HepG2 (cell line): ENCODE measurements around the gene INSIG2. TPM values are rescaled to one million over a fixed set of nuclear protein-coding genes. Genes with fewer than 3 reads are reported as not detected.
A peak's percentile ranks its signal among the peaks of the same experiment; 100 is the strongest.

ENCODE experiments used
- ATAC-seq: fragments of 200-7000 bp; cut with Tn5 transposase; 3 replicates; pipeline ENCODE4 v1.9.1; 2020; ENCODE audit warnings: mild to moderate bottlenecking, moderate library complexity
- BruUV-seq: library from RNA; stranded (reverse); fragments of 400-500 nt; replicated peaks from 2 replicates; lab custom pipeline; 2021; lab: Mats Ljungman, UMichigan
- CTCF ChIA-PET: fragments of 300-600 bp; formaldehyde crosslinking; extraction: SDS; loops from one replicate; lab custom pipeline; 2021; ENCODE audit warnings: low total read pairs, inconsistent platforms, low intra/inter-chr PET ratio; lab: Yijun Ruan, JAX
- POLR2A ChIA-PET: fragments of 350-600 bp; sonication (Branson Sonifier 250); formaldehyde crosslinking; loops from one replicate; lab custom pipeline; 2020; ENCODE audit warnings: antibody characterized with exemption, inconsistent platforms; lab: Yijun Ruan, JAX
- DNase-seq: peaks from one replicate; pipeline ENCODE4 v3.0.0-alpha.2; 2015; ENCODE audit warnings: low spot score
- FAIRE-seq: peaks from 3 replicates; lab custom pipeline; 2011; peaks lifted over from hg19 to GRCh38; lab: Jason Lieb, UNC
- H2AFZ ChIP-seq: one replicate; pipeline ENCODE4 v1.6.1; 2011; ENCODE audit warnings: low read length, inconsistent platforms
- H3K27ac ChIP-seq: fragments of 300-600 bp; 3 replicates; pipeline ENCODE4 v1.8.0; 2011; ENCODE audit warnings: mixed run types, mild to moderate bottlenecking, mixed read lengths, low read length, inconsistent platforms; ENCODE audit not compliant: insufficient read depth; ENCODE audit errors: extremely low read length
- H3K27me3 ChIP-seq, 2 experiments: fragments of 200-600 bp in 1 of 2; 2 replicates in 1 of 2; 3 replicates in 1 of 2; pipeline versions ENCODE4 v1.6.0 to v1.8.0; 2011; ENCODE audit warnings: low read length in 2 of 2, mild to moderate bottlenecking in 2 of 2, moderate library complexity in 2 of 2, inconsistent platforms in 1 of 2; ENCODE audit not compliant: insufficient read depth in 2 of 2, control insufficient read depth in 1 of 2
- H3K36me3 ChIP-seq, 2 experiments: fragments of 200-600 bp in 1 of 2; replicated peaks in 1 of 2; 2 replicates in 1 of 2; 3 replicates in 1 of 2; pipeline versions ENCODE4 v1.5.1 to v1.8.0; 2011; ENCODE audit warnings: low read length in 2 of 2, inconsistent platforms in 1 of 2; ENCODE audit not compliant: insufficient read depth in 2 of 2, control insufficient read depth in 1 of 2
- H3K4me1 ChIP-seq: 2 replicates; pipeline ENCODE4 v1.5.1; 2012; ENCODE audit warnings: low read length, inconsistent platforms; ENCODE audit not compliant: insufficient read depth
- H3K4me2 ChIP-seq: 2 replicates; pipeline ENCODE4 v1.6.0; 2011; ENCODE audit warnings: low read depth, low read length, inconsistent platforms
- H3K4me3 ChIP-seq, 3 experiments: fragments of 200-600 bp in 1 of 3; sonication (generic), shearing (Covaris generic) in 1 of 3; replicated peaks in 1 of 3; 2 replicates each; pipeline ENCODE4 v1.5.1; 2011 to 2016; ENCODE audit warnings: low read length in 3 of 3, inconsistent platforms in 2 of 3, low read depth in 2 of 3, mild to moderate bottlenecking in 2 of 3, control low read depth in 1 of 3, mixed read lengths in 1 of 3; ENCODE audit not compliant: insufficient read depth in 1 of 3
- H3K79me2 ChIP-seq: one replicate; pipeline ENCODE4 v1.6.1; 2011; ENCODE audit warnings: low read length, inconsistent platforms; ENCODE audit not compliant: insufficient read depth
- H3K9ac ChIP-seq: 2 replicates; pipeline ENCODE4 v1.6.0; 2011; ENCODE audit warnings: mild to moderate bottlenecking, low read depth, low read length, inconsistent platforms; ENCODE audit not compliant: insufficient read depth
- H3K9me3 ChIP-seq: 2 replicates; pipeline ENCODE4 v1.5.1; 2012; ENCODE audit warnings: mild to moderate bottlenecking, low read length
- H4K20me1 ChIP-seq: 2 replicates; pipeline ENCODE4 v1.6.0; 2011; ENCODE audit warnings: inconsistent platforms, mild to moderate bottlenecking, low read length, moderate library complexity; ENCODE audit not compliant: insufficient read depth
- ERF ChIP-seq: IDR thresholded peaks from 2 replicates; pipeline ENCODE4 v1.6.1; 2018; ENCODE audit warnings: missing biosample characterization, missing genetic modification reagents
- FOSL2 ChIP-seq: sonication (generic); formaldehyde crosslinking; IDR thresholded peaks from 2 replicates; pipeline ENCODE4 v1.4.0; 2020; ENCODE audit warnings: missing genetic modification reagents
- FOXO1 ChIP-seq: sonication (generic); formaldehyde crosslinking; IDR thresholded peaks from 2 replicates; pipeline ENCODE4 v1.4.0; 2020; ENCODE audit warnings: missing genetic modification reagents
- HDAC2 ChIP-seq: sonication (generic); formaldehyde crosslinking; IDR thresholded peaks from 2 replicates; pipeline ENCODE4 v1.4.0; 2020; ENCODE audit warnings: missing genetic modification reagents
- KDM5A ChIP-seq: fragments of 200-600 bp; sonication (generic); IDR thresholded peaks from 2 replicates; pipeline ENCODE4 v1.7.0; 2018; ENCODE audit warnings: antibody characterized with exemption, mild to moderate bottlenecking, low read length, borderline replicate concordance
- KDM6A ChIP-seq: IDR thresholded peaks from 2 replicates; pipeline ENCODE4 v1.6.1; 2016; ENCODE audit warnings: low read depth
- NR2F2 ChIP-seq: IDR thresholded peaks from 2 replicates; pipeline ENCODE4 v1.6.1; 2012; ENCODE audit warnings: low read depth, inconsistent platforms, borderline replicate concordance
- SALL1 ChIP-seq: sonication (generic); formaldehyde crosslinking; IDR thresholded peaks from 2 replicates; pipeline ENCODE4 v1.8.0; 2022; ENCODE audit warnings: mild to moderate bottlenecking, missing genetic modification reagents
- SIX1 ChIP-seq: sonication (generic); formaldehyde crosslinking; IDR thresholded peaks from 2 replicates; pipeline ENCODE4 v1.4.0; 2020; ENCODE audit warnings: missing genetic modification reagents, borderline replicate concordance
- SMAD3 ChIP-seq: sonication (generic); formaldehyde crosslinking; IDR thresholded peaks from 2 replicates; pipeline ENCODE4 v1.4.0; 2020; ENCODE audit warnings: missing genetic modification reagents
- SOX6 ChIP-seq, 2 experiments: fragments of 450-650 bp in 1 of 2; sonication (generic) in 1 of 2; formaldehyde crosslinking in 1 of 2; IDR thresholded peaks; 2 replicates each; pipeline versions ENCODE4 v1.4.0 to v1.6.1; 2017 to 2020; ENCODE audit warnings: antibody characterized with exemption in 1 of 2, mild to moderate bottlenecking in 1 of 2, missing genetic modification reagents in 1 of 2
- THAP11 ChIP-seq: IDR thresholded peaks from 2 replicates; pipeline ENCODE4 v1.6.1; 2016; ENCODE audit warnings: missing biosample characterization, missing genetic modification reagents
- THYN1 ChIP-seq: sonication (generic); formaldehyde crosslinking; IDR thresholded peaks from 2 replicates; pipeline ENCODE4 v1.8.1; 2023; ENCODE audit warnings: low read depth, mild to moderate bottlenecking, moderate library complexity, missing genetic modification reagents, borderline replicate concordance
- ZNF329 ChIP-seq: sonication (generic); formaldehyde crosslinking; IDR thresholded peaks from 2 replicates; pipeline ENCODE4 v1.9.0; 2021; ENCODE audit warnings: low read depth, mild to moderate bottlenecking, missing genetic modification reagents
- ZNF781 ChIP-seq: sonication (generic); formaldehyde crosslinking; IDR thresholded peaks from 2 replicates; pipeline ENCODE4 v1.5.1; 2020; ENCODE audit warnings: borderline replicate concordance, mild to moderate bottlenecking, missing genetic modification reagents; ENCODE audit errors: not compliant biosample characterization
- ZSCAN21 ChIP-seq: sonication (generic); formaldehyde crosslinking; IDR thresholded peaks from 2 replicates; pipeline ENCODE4 v1.8.0; 2022; ENCODE audit warnings: mild to moderate bottlenecking, missing genetic modification reagents, moderate library complexity, borderline replicate concordance
- WGBS: methylation state at CpG from one replicate; pipeline ENCODE4 v1.1.6; 2017; ENCODE audit warnings: low lambda C conversion rate; 5-methylcytosine and 5-hydroxymethylcytosine counted together
- in situ Hi-C: cut with HindIII; loops from 2 replicates; pipeline ENCODE4 v1.10.0; 2017; ENCODE audit warnings: low pct_unique_long_range_greater_than_20kb; ENCODE audit not compliant: extremely low pct_ligation_motif_present
- intact Hi-C: fragments of 100-400 bp; cut with micrococcal nuclease; formaldehyde crosslinking; loops from one replicate; pipeline ENCODE4 v1.10.0; 2022; ENCODE audit not compliant: unreplicated experiment
- polyA plus RNA-seq, 8 experiments: library from polyadenylated mRNA; depleted of rRNA in 3 of 8; stranded (reverse) in 7 of 8; unstranded in 1 of 8; fragments of >200 nt; fragmentation: Illumina TruSeq in 4 of 8; extraction: Trizol in 4 of 8; gene quantifications; 2 replicates each; pipeline versions ENCODE4 v1.2.1 to v1.2.3, GENCODE V29; 2011 to 2016; ENCODE audit warnings: low read depth in 4 of 8, missing spikeins in 1 of 8, mixed read lengths in 1 of 8; ENCODE audit not compliant: insufficient read depth in 1 of 8
- total RNA-seq, 5 experiments: library from RNA; depleted of rRNA; stranded (reverse); fragments of >200 nt; fragmentation: Illumina TruSeq; extraction: Trizol; gene quantifications; 2 replicates each; pipeline ENCODE4 v1.2.3, GENCODE V29; 2016; ENCODE audit warnings: low read depth in 1 of 5
- TF ChIP-seq, protein P1 (sequence below): sonication (generic); formaldehyde crosslinking; IDR thresholded peaks from 2 replicates; pipeline ENCODE4 v1.5.1; 2020; ENCODE audit warnings: missing genetic modification reagents, mild to moderate bottlenecking, borderline replicate concordance
- TF ChIP-seq, protein P2 (sequence below): IDR thresholded peaks from 2 replicates; pipeline ENCODE4 v1.6.1; 2016

The INSIG2 gene
- total and polyA plus RNA-seq, 2 of the 13 experiments (the other 11 are each of a cell fraction or from before 2014, with no cell fraction given): 73.5 to 481 TPM

GRCh38 chr2:118086024-118086633 lies 2.1 kb upstream of the INSIG2 start (continued):
- 0 out of 2 replicates have a peak, but pooled peaks have one; percentile 19 for TF ChIP-seq KDM5A
- peak; percentile 21; the same call in 1 of the 2 replicates for TF ChIP-seq HDAC2 (CRISPR knock-in tag)
- TF ChIP-seq SMAD3 (CRISPR knock-in tag): 0 out of 2 replicates have a peak, but pooled peaks have one; percentile 29
- peak; percentile 30; the same call in 1 of the 2 replicates for TF ChIP-seq FOSL2 (CRISPR knock-in tag)

DNA sequence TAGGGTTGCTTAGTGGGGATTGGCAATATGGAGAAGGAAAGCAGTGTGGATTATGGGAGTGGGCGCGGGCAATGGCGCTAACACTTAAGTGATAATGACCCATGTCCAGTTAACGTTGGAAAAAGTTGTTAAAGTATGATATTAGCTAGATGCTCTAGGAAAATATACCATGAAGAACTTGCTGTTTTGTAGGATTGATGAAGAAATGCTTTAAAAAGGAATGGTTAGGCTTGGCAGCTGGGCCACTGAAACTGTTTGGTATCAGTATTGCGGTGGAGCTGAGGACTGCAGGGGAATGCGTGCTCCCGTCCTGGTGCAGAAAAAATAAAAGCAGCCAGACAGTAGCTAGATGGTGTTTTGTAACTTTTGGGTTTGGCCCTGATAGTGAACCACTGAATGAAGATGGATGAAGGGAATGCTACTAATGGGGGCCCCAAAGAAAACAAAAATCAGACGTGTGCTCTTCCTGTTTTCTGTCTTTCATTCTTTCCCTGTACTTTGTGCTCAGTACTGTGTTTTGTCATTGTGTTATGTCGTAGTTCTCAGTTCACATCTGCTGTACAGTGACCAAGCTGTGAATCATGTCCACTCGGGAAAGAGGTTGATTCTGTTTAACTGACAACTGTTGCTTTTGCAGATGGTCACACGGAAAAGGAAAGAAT lies 999 bp downstream of the INSIG2 start:
- H4K20me1 ChIP-seq: peaks cover 35% of the 10 kb centered on the region
- H3K27me3 ChIP-seq: no peaks in the 10 kb centered on the region; a peak in 1 of 5 replicates
- H3K9me3 ChIP-seq: no peaks in the 10 kb centered on the region
- peak; percentile 60 for ATAC-seq
- WGBS: under 1% methylated on average over 11 of the region's 11 CpGs
- peaks cover 1 to 2% of the 10 kb centered on the region in 2 experiments; a peak in 2 of 5 replicates for H3K36me3 ChIP-seq
- no peak for FAIRE-seq
- H3K27ac ChIP-seq: peak overlapping the region; percentile 69
- intact Hi-C loops: loop anchor here (1.0 to 2.0 kb wide), 2 partner anchors 29 to 42 kb away; no protein-coding TSS in a partner anchor
- in situ Hi-C loops: no loop called here
- peak overlapping the region; percentile 81 for H3K9ac ChIP-seq
- peak overlapping the region; percentile 79 to 91 (median 89) for H3K4me3 ChIP-seq
- no TSS peak for BruUV-seq
- POLR2A ChIA-PET: interaction anchor here (1.9 to 2.5 kb wide), 5 partner anchors 11 to 75 kb away, joined by 5 to 12 read pairs (median 8); partner anchors contain the start of gene CCDC93
- peaks cover 55% of the 10 kb centered on the region for H3K79me2 ChIP-seq
- H3K4me2 ChIP-seq: peak overlapping the region; percentile 82
- H2AFZ ChIP-seq: no peak overlapping the region
- peak; percentile 89 for DNase-seq
- CTCF ChIA-PET: no interaction called here
- H3K4me1 ChIP-seq: peaks cover 58% of the 10 kb centered on the region
- peak; percentile 47 for TF ChIP-seq SALL1 (CRISPR knock-in tag)
- TF ChIP-seq ZNF781 (CRISPR knock-in tag): peak; percentile 70
- peak; percentile 55 for TF ChIP-seq THAP11 (CRISPR knock-in tag)
- peak; percentile 85; the same call in 1 of the 2 replicates for TF ChIP-seq ZSCAN21 (CRISPR knock-in tag)
- TF ChIP-seq, protein P1, sequence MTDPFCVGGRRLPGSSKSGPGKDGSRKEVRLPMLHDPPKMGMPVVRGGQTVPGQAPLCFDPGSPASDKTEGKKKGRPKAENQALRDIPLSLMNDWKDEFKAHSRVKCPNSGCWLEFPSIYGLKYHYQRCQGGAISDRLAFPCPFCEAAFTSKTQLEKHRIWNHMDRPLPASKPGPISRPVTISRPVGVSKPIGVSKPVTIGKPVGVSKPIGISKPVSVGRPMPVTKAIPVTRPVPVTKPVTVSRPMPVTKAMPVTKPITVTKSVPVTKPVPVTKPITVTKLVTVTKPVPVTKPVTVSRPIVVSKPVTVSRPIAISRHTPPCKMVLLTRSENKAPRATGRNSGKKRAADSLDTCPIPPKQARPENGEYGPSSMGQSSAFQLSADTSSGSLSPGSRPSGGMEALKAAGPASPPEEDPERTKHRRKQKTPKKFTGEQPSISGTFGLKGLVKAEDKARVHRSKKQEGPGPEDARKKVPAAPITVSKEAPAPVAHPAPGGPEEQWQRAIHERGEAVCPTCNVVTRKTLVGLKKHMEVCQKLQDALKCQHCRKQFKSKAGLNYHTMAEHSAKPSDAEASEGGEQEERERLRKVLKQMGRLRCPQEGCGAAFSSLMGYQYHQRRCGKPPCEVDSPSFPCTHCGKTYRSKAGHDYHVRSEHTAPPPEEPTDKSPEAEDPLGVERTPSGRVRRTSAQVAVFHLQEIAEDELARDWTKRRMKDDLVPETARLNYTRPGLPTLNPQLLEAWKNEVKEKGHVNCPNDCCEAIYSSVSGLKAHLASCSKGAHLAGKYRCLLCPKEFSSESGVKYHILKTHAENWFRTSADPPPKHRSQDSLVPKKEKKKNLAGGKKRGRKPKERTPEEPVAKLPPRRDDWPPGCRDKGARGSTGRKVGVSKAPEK (CRISPR knock-in tag): peak; percentile 64; the same call in 1 of the 2 replicates
- peak; percentile 62; the same call in 1 of the 2 replicates for TF ChIP-seq ERF (CRISPR knock-in tag)
- no peak for TF ChIP-seq THYN1
- peak; percentile 22; the same call in 1 of the 2 replicates for TF ChIP-seq SIX1 (CRISPR knock-in tag)
- TF ChIP-seq NR2F2: 0 out of 2 replicates have a peak, but pooled peaks have one; percentile 12
- 0 out of 2 replicates have a peak, but pooled peaks have one; percentile 32 for TF ChIP-seq KDM6A (CRISPR knock-in tag)
- TF ChIP-seq SOX6 (IDR thresholded peaks at IDR 0.05): no peak
- peak; percentile 96 for TF ChIP-seq SOX6 (CRISPR knock-in tag; IDR thresholded peaks at IDR 0.05)
- peak; percentile 60; the same call in 1 of the 2 replicates for TF ChIP-seq ZNF329
- TF ChIP-seq, protein P2, sequence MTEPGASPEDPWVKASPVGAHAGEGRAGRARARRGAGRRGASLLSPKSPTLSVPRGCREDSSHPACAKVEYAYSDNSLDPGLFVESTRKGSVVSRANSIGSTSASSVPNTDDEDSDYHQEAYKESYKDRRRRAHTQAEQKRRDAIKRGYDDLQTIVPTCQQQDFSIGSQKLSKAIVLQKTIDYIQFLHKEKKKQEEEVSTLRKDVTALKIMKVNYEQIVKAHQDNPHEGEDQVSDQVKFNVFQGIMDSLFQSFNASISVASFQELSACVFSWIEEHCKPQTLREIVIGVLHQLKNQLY (CRISPR knock-in tag): 0 out of 2 replicates have a peak, but pooled peaks have one; percentile 25
- TF ChIP-seq FOXO1: peak; percentile 89; the same call in 1 of the 2 replicates
- TF ChIP-seq FOSL2 (CRISPR knock-in tag): peak; percentile 78
